ENCODE data around the gene HAL.
A peak's percentile ranks its signal among the peaks of the same experiment; 100 is the strongest.
"Not testable (repeated sequence)": the region's sequence is repeated elsewhere in the genome, so short reads cannot be mapped to it uniquely, and the experiment has no call there.

Gene HAL

GRCh38 chr12:95976416-95976832 lies 19.7 kb downstream of the HAL start:
- no peak for FAIRE-seq

- FAIRE-seq: no peak
Observed at GRCh38 chr12:95975491-95975890, 20.7 kb downstream of the HAL start.

GRCh38 chr12:95974358-95974757 lies 21.8 kb downstream of the HAL start:
- FAIRE-seq: no peak

GRCh38 chr12:95972832-95973456 lies 23.2 kb downstream of the HAL start:
- peak; percentile 47 for FAIRE-seq

GRCh38 chr12:95970905-95971304 lies 25.2 kb downstream of the HAL start:
- FAIRE-seq: no peak

GRCh38 chr12:95969116-95969515 lies 27.0 kb downstream of the HAL start:
- FAIRE-seq: not testable (repeated sequence)

- FAIRE-seq: no peak
Observed at GRCh38 chr12:95967301-95967700, 28.8 kb downstream of the HAL start.

- FAIRE-seq: no peak
Observed at GRCh38 chr12:95966287-95966870, 29.8 kb downstream of the HAL start.

GRCh38 chr12:95963096-95963495 lies 33.0 kb downstream of the HAL start:
- FAIRE-seq: no peak

GRCh38 chr12:95962222-95962621 lies 33.9 kb downstream of the HAL start:
- FAIRE-seq: no peak

GRCh38 chr12:95960241-95960640 lies 35.9 kb downstream of the HAL start:
- no peak for FAIRE-seq

GRCh38 chr12:95959107-95959506 lies 37.0 kb downstream of the HAL start:
- no peak for FAIRE-seq

GRCh38 chr12:95956557-95957145 lies 39.5 kb downstream of the HAL start:
- FAIRE-seq: no peak

- no peak for FAIRE-seq
Observed at GRCh38 chr12:95955549-95956159, 40.5 kb downstream of the HAL start.

- no peak for FAIRE-seq
Observed at GRCh38 chr12:95953000-95953399, 43.1 kb downstream of the HAL start.

GRCh38 chr12:95951515-95951914 lies 44.6 kb downstream of the HAL start:
- FAIRE-seq: no peak

- no peak for FAIRE-seq
Observed at GRCh38 chr12:95949477-95950206, 46.5 kb downstream of the HAL start.

- no peak for FAIRE-seq
Observed at GRCh38 chr12:95944108-95944704, 51.9 kb downstream of the HAL start.

- no peak for FAIRE-seq
Observed at GRCh38 chr12:95943330-95943842, 52.8 kb downstream of the HAL start, which contains the start of gene AMDHD1. TSS of gene AMDHD1 (plus strand) at chr12:95943331. CDS start at chr12:95943399, 68 bp downstream.

- no peak for FAIRE-seq
Observed at GRCh38 chr12:95942524-95943329, 53.4 kb downstream of the HAL start, which contains the start of gene CCDC38. TSS of gene CCDC38 (minus strand) at chr12:95942614. CDS start at chr12:95936509, 6,105 bp downstream.

- no peak for FAIRE-seq
Observed at GRCh38 chr12:95942101-95942523, 54.0 kb downstream of the HAL start.

- no peak for FAIRE-seq
Observed at GRCh38 chr12:95940514-95940913, 55.6 kb downstream of the HAL start.
